IgD-negative memory B cell (primary cell): ENCODE measurements around the gene CYP21A2. TPM values are rescaled to one million over a fixed set of nuclear protein-coding genes. Genes with fewer than 3 reads are reported as not detected.
"Not testable (repeated sequence)": the region's sequence is repeated elsewhere in the genome, so short reads cannot be mapped to it uniquely, and the experiment has no call there.

Experiments
- H3K27ac Mint-ChIP-seq, 3 donors: one replicate each; pipeline ENCODE4 v1.8.0; 2020 to 2022; ENCODE audit warnings: mild to moderate bottlenecking in 3 of 3, mixed read lengths in 3 of 3, moderate library complexity in 1 of 3
- H3K27me3 Mint-ChIP-seq: one replicate; pipeline ENCODE4 v1.8.0; 2021; ENCODE audit warnings: mixed read lengths
- H3K36me3 Mint-ChIP-seq: one replicate; pipeline ENCODE4 v1.8.0; 2020; ENCODE audit warnings: mild to moderate bottlenecking, mixed read lengths
- H3K4me1 Mint-ChIP-seq, 3 donors: one replicate each; pipeline ENCODE4 v1.8.0; 2020 to 2022; ENCODE audit warnings: mixed read lengths in 3 of 3, mild to moderate bottlenecking in 1 of 3
- H3K4me3 Mint-ChIP-seq, 4 donors: one replicate each; pipeline ENCODE4 v1.8.0; 2020 to 2022; ENCODE audit warnings: mild to moderate bottlenecking in 4 of 4, mixed read lengths in 4 of 4, moderate library complexity in 3 of 4
- H3K9me3 Mint-ChIP-seq, 3 donors: one replicate each; pipeline ENCODE4 v1.8.0; 2020 to 2021; ENCODE audit warnings: mixed read lengths in 3 of 3, mild to moderate bottlenecking in 1 of 3
- polyA plus RNA-seq: library from polyadenylated mRNA; unstranded; fragments of 300-500 nt; fragmentation: Illumina TruSeq; gene quantifications from one replicate; pipeline ENCODE4 v1.2.3, GENCODE V29; 2021

CYP21A2 gene
- polyA plus RNA-seq, 1 donor from 2014 or later: not detected

DNA sequence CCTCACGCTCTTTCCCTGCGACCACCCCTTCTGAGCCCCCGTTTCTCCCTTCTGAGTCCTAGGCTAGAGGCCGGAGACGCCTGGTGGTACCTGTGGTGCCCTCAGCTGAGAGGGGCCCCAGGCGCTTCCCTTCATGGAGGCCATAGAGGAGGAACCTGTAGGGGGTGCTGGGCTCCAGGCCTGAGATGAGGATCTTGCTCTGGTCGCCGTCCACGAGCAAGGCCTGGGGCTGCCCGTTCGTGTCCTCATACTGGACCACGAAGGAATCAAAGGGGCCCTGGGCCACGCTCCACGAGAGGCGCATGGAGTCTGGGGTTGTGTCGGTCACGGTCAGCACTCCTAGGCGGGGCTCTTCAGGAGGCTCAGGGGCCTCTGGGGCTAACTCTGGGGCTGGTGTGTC is 6.7 kb downstream of the CYP21A2 start:
- H3K4me1 Mint-ChIP-seq, H3K36me3 Mint-ChIP-seq, H3K27ac Mint-ChIP-seq, H3K4me3 Mint-ChIP-seq, H3K27me3 Mint-ChIP-seq, H3K9me3 Mint-ChIP-seq: not testable (repeated sequence)

DNA sequence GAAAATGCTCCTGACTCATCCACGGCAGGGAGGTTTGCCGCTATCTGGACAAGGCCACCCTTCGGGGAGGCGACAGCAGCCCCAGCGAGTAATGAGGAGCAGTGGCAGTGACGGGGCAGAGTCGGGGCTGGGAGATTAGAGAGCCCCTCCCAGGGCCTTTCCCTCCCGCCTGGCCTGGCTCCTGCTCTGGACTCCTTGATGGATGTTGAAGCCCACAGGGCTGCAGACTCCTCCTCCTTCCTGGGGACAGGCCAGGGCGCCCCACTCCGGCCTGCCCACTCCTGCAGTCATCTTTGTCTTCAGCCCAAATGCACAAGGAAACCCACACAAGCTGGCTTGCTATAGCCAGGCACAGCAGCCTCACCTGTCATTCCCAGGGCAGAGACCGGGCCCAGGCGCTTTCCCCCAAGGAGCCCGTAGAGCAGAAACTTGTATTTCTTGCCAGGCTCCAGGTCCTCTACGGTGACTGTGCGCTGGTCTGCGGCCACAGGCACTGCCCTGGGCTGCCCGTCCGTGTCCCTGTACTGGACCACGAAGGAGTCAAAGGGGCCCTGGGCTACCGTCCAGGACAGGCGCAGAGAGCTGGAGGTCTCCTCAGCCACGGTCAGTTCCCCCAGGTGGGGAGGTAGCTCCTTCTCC is 7.7 kb downstream of the CYP21A2 start:
- no peak overlapping the region for H3K4me3 Mint-ChIP-seq

DNA sequence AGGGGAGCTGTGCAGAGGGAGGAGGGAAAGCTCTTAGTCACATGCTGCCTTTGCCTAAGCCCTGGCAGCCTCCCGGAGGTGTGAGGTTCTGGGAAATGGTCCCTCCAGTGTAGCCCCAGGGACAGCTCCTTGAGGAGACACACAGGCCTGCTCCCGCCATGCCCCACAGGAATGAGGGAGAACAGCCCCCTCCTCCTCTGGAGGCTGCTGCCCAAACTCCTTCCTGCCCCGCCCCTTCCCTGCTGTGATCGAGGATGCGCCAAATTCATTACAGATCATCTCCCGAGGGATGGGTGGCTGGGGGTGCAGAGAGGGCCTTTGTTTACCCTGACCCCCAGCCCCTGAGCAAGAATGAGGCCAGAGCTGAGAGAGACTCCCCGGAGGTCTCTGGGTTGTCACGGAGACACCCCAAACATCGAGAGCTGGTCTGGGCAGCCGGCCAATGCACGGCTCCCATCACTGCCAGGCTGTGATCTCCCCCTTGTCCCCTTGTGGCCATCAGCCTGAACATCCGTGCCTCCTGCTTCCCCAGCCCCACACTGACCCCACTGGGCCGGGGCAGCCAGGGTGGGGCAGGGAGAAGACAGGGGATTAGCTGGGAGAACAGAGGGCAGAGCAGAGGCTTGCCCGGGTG is 8.4 kb downstream of the CYP21A2 start:
- no peaks in the 10 kb centered on the region for H3K9me3 Mint-ChIP-seq
- H3K4me3 Mint-ChIP-seq: no peak overlapping the region
- H3K27me3 Mint-ChIP-seq: no peaks in the 10 kb centered on the region
- H3K4me1 Mint-ChIP-seq: peaks cover 3 to 5% (median 4%) of the 10 kb centered on the region in 3 donors
- H3K36me3 Mint-ChIP-seq: no peaks in the 10 kb centered on the region
- no peak overlapping the region for H3K27ac Mint-ChIP-seq

More for the DNA sequence above, 7.7 kb downstream of the CYP21A2 start:
- Mint-ChIP-seq H3K27ac (no peak overlapping the region), H3K4me1 (peaks cover 1 to 5% (median 3%) of the 10 kb centered on the region in 3 donors), H3K9me3 (no peaks in the 10 kb centered on the region), H3K36me3 (no peaks in the 10 kb centered on the region), H3K27me3 (no peaks in the 10 kb centered on the region)

DNA sequence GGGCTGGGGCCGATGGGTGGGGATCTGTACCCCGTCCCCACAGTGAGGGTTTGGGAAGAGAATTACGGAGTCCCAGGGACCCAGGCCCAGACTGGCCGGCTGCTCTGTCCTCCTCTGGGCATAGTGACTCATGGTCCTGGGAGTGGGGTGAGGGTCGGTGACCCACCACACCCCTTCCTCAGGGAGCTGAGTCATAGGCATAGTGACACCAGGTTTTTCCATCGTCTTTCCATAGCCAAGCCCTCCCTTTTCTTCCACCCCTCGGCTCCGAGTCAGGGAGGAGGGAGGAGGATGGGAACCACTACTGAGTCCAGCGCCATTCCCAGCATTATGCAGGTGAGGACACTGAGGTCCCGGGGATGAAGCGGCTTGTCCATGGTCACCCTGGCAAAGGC is 8.9 kb downstream of the CYP21A2 start:
- Mint-ChIP-seq H3K4me3 (no peak overlapping the region), H3K27me3 (no peaks in the 10 kb centered on the region), H3K27ac (no peak overlapping the region), H3K4me1 (peaks cover 3 to 5% (median 4%) of the 10 kb centered on the region in 3 donors), H3K36me3 (no peaks in the 10 kb centered on the region), H3K9me3 (no peaks in the 10 kb centered on the region)

DNA sequence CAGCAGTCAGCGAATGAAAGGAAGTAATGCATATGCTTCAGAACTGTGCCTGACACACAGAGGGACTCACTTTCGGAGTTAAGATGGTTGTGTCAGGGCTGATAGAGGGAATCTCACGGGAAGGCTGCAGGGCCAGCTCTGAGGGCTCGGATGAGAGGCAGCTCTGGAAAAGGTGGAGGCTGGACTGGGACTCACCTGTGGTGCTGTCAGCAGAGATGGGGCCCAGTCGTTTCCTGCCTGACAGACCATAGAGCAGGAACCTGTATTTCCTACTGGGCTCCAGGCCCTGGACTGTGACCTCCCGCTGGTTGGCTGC is 9.3 kb downstream of the CYP21A2 start:
- no peak overlapping the region for H3K4me3 Mint-ChIP-seq
- H3K27ac Mint-ChIP-seq: no peak overlapping the region
- H3K9me3 Mint-ChIP-seq: no peaks in the 10 kb centered on the region
- H3K36me3 Mint-ChIP-seq: no peaks in the 10 kb centered on the region
- H3K4me1 Mint-ChIP-seq: peaks cover 3 to 5% (median 4%) of the 10 kb centered on the region in 3 donors
- no peaks in the 10 kb centered on the region for H3K27me3 Mint-ChIP-seq

DNA sequence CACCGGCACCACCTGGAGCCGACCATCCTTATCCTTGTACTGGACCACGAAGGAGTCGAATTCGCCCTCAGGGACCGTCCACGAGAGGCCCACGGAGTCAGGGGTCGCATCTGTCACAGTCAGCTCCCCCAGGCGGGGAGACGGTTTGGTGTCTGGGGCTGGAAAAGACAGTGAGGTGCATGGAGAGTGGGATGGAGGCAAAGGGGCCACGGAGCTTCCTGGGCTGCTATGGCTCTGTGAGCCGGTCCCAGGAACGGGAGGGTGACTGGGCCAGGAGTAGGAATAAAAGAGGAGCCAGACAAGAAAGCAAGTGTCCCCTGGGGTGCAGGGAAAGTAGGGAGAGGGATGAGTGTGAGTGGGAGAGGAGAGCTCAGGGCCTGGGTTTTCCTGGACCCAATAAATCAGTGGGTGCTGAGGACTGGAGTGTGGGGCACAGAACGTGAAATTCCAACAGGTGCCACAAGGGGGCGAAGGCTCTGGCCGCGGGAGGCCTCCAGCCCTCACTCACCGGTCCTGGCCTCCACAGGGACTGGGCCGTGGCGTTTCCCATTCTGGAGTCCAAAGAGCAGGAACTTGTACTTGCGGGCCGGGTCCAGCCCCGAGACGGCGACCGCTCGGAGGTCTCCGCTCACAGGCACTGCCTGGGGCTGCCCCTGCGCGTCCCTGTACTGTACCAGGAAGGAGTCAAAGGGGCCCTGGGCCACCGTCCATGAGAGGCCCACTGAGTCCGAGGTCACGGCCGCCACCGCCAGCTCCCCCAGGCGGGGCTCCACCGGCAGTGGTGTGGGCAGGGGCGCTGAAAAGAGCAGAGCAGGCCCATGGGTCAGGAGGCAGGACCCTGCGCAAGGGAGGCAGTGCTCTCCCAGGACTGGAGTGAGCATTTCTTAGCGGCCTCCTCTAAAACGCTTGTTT is 9.9 kb downstream of the CYP21A2 start:
- H3K27ac Mint-ChIP-seq: no peak overlapping the region

DNA sequence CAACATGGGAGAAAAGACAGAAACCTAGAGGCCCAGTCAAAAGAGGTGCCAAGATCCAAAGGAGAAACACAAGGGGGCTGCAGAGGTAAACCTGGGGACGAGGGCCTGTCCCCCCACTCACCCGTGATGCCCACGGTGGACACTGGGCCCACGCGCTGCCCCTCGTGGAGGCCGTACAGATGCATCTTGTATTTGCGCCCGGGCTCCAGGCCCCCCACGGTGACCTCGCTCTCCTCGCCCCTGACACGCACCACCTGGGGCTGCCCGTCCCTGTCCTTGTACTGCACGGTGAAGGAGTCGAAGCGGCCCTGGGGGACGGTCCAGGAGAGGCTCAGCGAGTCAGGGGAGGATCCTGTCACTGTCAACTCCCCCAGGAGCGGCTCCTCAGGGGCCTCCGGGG is 10.9 kb downstream of the CYP21A2 start:
- not testable (repeated sequence) for H3K27me3 Mint-ChIP-seq, H3K4me3 Mint-ChIP-seq, H3K36me3 Mint-ChIP-seq, H3K4me1 Mint-ChIP-seq, H3K9me3 Mint-ChIP-seq, H3K27ac Mint-ChIP-seq

More for the DNA sequence above, 9.9 kb downstream of the CYP21A2 start:
- Mint-ChIP-seq H3K36me3 (no peaks in the 10 kb centered on the region), H3K27me3 (no peaks in the 10 kb centered on the region), H3K4me3 (peak overlapping the region in 1 of 4 donors; percentile 5), H3K4me1 (peaks cover 3 to 5% (median 4%) of the 10 kb centered on the region in 3 donors), H3K9me3 (no peaks in the 10 kb centered on the region)

DNA sequence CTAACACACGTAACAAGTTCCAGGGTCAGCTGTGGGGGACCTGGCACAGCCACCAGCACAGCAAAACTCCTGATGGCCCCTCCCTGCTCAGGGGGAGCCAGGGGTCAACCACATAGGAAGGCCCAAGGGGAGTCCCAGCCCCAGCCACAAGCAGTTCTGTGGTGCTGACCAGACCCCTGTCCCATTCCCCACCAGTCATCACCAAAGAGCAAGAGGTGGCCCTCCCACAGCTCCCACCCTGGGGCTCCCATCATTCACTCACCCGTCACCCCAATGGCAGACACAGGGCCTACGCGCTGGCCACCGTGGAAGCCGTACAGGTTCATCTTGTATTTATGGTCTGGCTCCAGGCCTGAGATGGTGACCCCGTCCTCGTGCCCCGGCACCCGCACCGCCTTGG is 11.5 kb downstream of the CYP21A2 start:
- not testable (repeated sequence) for H3K9me3 Mint-ChIP-seq, H3K36me3 Mint-ChIP-seq, H3K27ac Mint-ChIP-seq, H3K4me1 Mint-ChIP-seq, H3K4me3 Mint-ChIP-seq, H3K27me3 Mint-ChIP-seq

DNA sequence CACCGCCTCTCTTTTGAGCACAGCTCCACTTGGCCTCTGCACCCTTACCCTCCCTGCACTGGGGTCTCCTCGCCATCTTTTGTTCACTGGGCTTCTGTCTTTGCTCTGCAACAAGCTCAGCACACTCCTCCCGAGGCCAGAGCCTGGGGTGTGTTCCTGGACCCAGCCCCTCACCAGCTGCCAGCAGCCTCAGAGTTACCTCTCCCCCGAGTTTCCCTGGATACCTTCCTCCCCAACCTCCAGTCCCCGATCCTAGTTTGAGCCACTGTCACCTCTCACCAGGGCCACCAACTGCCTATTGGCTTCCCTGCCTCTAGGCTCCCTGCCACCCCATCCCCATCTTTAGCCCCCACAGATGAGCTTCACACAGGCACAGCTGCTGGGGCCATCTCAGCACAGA is 12.3 kb downstream of the CYP21A2 start:
- Mint-ChIP-seq H3K4me1 (peaks cover 3 to 5% (median 4%) of the 10 kb centered on the region in 3 donors), H3K27me3 (peaks cover 2% of the 10 kb centered on the region), H3K4me3 (no peak overlapping the region), H3K27ac (no peak overlapping the region), H3K36me3 (no peaks in the 10 kb centered on the region), H3K9me3 (no peaks in the 10 kb centered on the region)

DNA sequence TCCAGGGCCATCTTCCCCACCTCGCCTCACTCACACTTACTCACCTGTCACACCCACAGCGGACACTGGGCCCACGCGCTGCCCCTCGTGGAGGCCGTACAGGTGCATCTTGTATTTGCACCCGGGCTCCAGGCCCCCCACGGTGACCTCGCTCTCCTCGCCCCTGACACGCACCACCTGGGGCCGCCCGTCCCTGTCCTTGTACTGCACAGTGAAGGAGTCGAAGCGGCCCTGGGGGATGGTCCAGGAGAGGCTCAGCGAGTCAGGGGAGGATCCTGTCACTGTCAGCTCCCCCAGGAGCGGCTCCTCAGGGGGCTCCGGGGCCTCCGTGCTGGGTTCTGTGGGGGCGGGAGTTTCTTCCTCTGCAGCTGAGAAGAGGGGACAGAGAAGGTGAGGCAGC is 14.4 kb downstream of the CYP21A2 start:
- not testable (repeated sequence) for H3K9me3 Mint-ChIP-seq, H3K4me1 Mint-ChIP-seq

DNA sequence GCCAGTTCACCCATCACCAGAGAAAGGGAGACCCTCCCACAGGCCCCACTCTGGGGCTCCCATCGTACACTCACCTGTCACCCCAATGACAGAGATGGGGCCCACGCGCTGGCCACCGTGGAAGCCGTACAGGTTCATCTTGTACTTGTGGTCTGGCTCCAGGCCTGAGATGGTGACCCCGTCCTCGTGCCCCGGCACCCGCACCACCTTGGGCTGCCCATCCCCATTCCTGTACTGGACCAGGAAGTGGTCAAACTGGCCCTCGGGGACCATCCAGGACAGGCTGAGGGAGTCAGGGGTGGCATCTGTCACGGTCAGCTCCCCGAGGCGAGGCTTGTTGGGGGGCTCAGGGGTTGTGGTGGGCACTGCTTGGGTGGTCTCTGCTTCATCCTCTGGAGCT is 15.1 kb downstream of the CYP21A2 start:
- not testable (repeated sequence) for H3K36me3 Mint-ChIP-seq, H3K9me3 Mint-ChIP-seq, H3K27me3 Mint-ChIP-seq, H3K4me3 Mint-ChIP-seq, H3K27ac Mint-ChIP-seq, H3K4me1 Mint-ChIP-seq

More for the DNA sequence above, 14.4 kb downstream of the CYP21A2 start:
- H3K27me3 Mint-ChIP-seq, H3K36me3 Mint-ChIP-seq, H3K4me3 Mint-ChIP-seq, H3K27ac Mint-ChIP-seq: not testable (repeated sequence)

DNA sequence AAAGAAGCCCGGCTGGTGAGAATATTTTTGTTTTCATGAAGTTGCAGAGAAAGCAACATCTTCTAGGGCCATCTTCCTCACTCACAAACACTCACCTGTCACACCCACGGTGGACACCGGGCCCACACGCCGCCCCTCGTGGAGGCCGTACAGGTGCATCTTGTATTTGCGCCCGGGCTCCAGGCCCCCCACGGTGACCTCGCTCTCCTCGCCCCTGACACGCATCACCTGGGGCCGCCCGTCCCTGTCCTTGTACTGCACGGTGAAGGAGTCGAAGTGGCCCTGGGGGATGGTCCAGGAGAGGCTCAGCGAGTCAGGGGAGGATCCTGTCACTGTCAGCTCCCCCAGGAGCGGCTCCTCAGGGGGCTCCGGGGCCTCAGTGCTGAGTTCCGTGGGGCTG is 17.5 kb downstream of the CYP21A2 start:
- not testable (repeated sequence) for H3K27ac Mint-ChIP-seq, H3K4me1 Mint-ChIP-seq, H3K4me3 Mint-ChIP-seq, H3K27me3 Mint-ChIP-seq, H3K9me3 Mint-ChIP-seq, H3K36me3 Mint-ChIP-seq

DNA sequence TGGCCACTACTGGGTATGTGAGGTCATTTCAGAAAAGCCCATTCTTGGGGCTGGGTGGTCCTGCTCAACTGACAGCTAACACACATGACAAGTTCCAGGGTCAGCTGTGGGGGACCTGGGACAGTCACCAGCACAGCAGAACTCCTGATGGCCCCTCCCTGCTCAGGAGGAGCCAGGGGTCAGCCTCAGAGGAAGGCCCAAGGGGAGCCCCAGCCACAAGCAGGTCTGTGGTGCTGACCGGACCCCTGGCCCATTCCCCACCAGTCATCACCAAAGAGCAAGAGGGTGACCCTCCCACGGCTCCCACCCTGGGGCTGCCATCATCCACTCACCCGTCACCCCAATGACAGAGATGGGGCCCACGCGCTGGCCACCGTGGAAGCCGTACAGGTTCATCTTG is 18.0 kb downstream of the CYP21A2 start:
- Mint-ChIP-seq H3K4me3 (no peak overlapping the region), H3K36me3 (peaks cover 2% of the 10 kb centered on the region), H3K27me3 (peaks cover 6% of the 10 kb centered on the region), H3K9me3 (no peaks in the 10 kb centered on the region), H3K27ac (no peak overlapping the region), H3K4me1 (no peaks in the 10 kb centered on the region)

DNA sequence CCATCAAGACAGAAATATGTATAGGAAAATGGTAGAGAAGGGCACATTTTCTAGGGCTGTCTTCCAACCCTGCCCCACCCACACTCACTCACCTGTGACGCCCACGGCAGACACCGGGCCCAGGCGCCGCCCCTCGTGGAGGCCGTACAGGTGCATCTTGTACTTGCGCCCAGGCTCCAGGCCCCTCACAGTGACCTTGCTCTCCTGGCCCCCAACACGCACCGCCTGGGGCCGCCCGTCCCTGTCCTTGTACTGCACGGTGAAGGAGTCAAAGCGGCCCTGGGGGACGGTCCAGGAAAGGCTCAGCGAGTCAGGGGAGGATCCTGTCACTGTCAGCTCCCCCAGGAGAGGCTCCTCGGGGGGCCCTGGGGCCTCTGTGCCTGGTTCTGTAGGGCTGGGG is 19.8 kb downstream of the CYP21A2 start:
- Mint-ChIP-seq H3K27ac (no peak overlapping the region), H3K4me3 (peak overlapping the region in 1 of 4 donors; percentile 3), H3K9me3 (no peaks in the 10 kb centered on the region), H3K4me1 (no peaks in the 10 kb centered on the region), H3K27me3 (peaks cover 6% of the 10 kb centered on the region), H3K36me3 (peaks cover 2% of the 10 kb centered on the region)

DNA sequence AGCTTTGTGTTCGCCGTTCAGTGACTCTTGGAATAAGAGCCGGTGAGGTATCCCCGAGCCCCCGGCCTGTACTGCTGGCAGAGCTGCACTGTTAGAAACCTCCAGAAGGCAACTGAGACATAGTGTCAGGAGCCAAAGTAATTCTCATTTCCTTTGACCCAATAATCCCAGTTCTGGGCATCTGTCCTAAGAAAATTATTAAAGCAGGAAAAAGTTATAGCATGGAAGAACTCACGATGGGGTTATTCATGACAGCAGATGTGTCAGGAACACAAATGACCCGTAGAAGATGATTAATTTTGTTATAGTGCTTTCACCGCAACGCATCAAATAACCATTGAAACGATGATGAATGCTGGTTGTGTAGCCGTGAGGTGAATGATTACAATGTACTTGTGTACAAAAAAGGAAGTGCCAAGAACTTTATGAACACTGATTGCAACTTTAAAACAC is 20.3 kb downstream of the CYP21A2 start:
- no peaks in the 10 kb centered on the region for H3K4me1 Mint-ChIP-seq
- H3K36me3 Mint-ChIP-seq: peaks cover 2% of the 10 kb centered on the region
- H3K27ac Mint-ChIP-seq: no peak overlapping the region
- H3K27me3 Mint-ChIP-seq: peaks cover 6% of the 10 kb centered on the region
- no peak overlapping the region for H3K4me3 Mint-ChIP-seq
- no peaks in the 10 kb centered on the region for H3K9me3 Mint-ChIP-seq
